DLD1 (cell line): ENCODE results near the gene RABGGTA.

Source experiments
- in situ Hi-C: cut with HindIII; loops from 2 replicates; pipeline ENCODE4 v1.10.0; 2017; ENCODE audit warnings: low sequenced_read_pairs

RABGGTA gene

GRCh38 chr14:24271134-24271833 lies at the start of gene RABGGTA:
TSS of gene RABGGTA (minus strand) at chr14:24271597. CDS start at chr14:24271115, 482 bp downstream.
- in situ Hi-C loops: no loop called here

- in situ Hi-C loops: no loop called here
Observed at GRCh38 chr14:24317141-24317928, 45.9 kb upstream of the RABGGTA start.

GRCh38 chr14:24316597-24316950 lies 45.2 kb upstream of the RABGGTA start:
- in situ Hi-C loops: no loop called here

GRCh38 chr14:24315807-24316596 lies 44.6 kb upstream of the RABGGTA start:
- in situ Hi-C loops: no loop called here

- in situ Hi-C loops: no loop called here
Observed at GRCh38 chr14:24315243-24315806, 43.9 kb upstream of the RABGGTA start.

GRCh38 chr14:24314377-24315193 lies 43.2 kb upstream of the RABGGTA start:
- in situ Hi-C loops: no loop called here

GRCh38 chr14:24313913-24314312 lies 42.5 kb upstream of the RABGGTA start:
- in situ Hi-C loops: no loop called here

- in situ Hi-C loops: no loop called here
Observed at GRCh38 chr14:24312736-24313507, 41.5 kb upstream of the RABGGTA start.

- in situ Hi-C loops: no loop called here
Observed at GRCh38 chr14:24311837-24312615, 40.6 kb upstream of the RABGGTA start.

- in situ Hi-C loops: no loop called here
Observed at GRCh38 chr14:24310646-24311604, 39.5 kb upstream of the RABGGTA start, which contains the start of gene LTB4R. TSS of gene LTB4R (plus strand) at chr14:24311502. CDS start at chr14:24315652, 4,150 bp downstream.

- in situ Hi-C loops: no loop called here
Observed at GRCh38 chr14:24310265-24310645, 38.9 kb upstream of the RABGGTA start.

GRCh38 chr14:24309538-24310264 lies 38.3 kb upstream of the RABGGTA start, which contains the start of gene LTB4R2:
TSS of gene LTB4R2 (plus strand) at chr14:24310140. CDS start at chr14:24310665, 525 bp downstream.
- in situ Hi-C loops: no loop called here

GRCh38 chr14:24308342-24309124 lies 37.1 kb upstream of the RABGGTA start:
- in situ Hi-C loops: no loop called here

- in situ Hi-C loops: no loop called here
Observed at GRCh38 chr14:24307575-24308341, 36.4 kb upstream of the RABGGTA start, which contains the start of gene CIDEB. TSS of gene CIDEB (minus strand) at chr14:24307977. CDS start at chr14:24307858, 119 bp downstream.

- in situ Hi-C loops: no loop called here
Observed at GRCh38 chr14:24307156-24307574, 35.8 kb upstream of the RABGGTA start.
